Measurements from ENCODE around the gene MYOM1. TPM values are rescaled to one million over a fixed set of nuclear protein-coding genes. Genes with fewer than 3 reads are reported as not detected.
"Not testable (repeated sequence)": the region's sequence is repeated elsewhere in the genome, so short reads cannot be mapped to it uniquely, and the experiment has no call there.

Gene MYOM1
- total and polyA plus RNA-seq, 4 donors: 15.8 to 63.8 (median 26.4) TPM

DNA sequence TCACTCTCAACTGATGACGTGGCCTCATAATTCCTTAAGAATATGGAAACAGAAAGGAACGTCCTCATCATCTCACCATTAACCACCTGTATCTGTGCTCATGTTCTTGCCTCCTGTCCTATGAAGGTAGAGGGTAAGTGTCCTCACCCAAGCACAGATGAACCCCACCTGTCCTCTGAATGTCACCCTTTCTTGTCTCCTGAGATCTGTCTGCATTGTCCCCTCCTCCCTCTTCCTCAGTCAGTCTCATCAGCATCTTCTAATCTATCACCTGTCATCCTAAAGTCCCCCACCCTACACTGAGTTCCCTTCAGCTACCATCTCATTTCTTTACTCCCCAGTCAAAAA is 167.4 kb downstream of the MYOM1 start:
- Histone ChIP-seq H3K9me3 (ENCODE audit: control insufficient read depth, low read length) (no peaks in the 10 kb centered on the region), H3K27me3 (ENCODE audit: control insufficient read depth in 1 of 2, insufficient read depth in 2 of 2, low read length in 1 of 2) (no peaks in the 10 kb centered on the region), H3K27ac (ENCODE audit: low read depth in 1 of 2, low read length in 2 of 2) (no peak overlapping the region), H3K4me1 (ENCODE audit: control insufficient read depth in 1 of 2, insufficient read depth in 2 of 2, low read length in 2 of 2) (no peaks in the 10 kb centered on the region), H3K36me3 (ENCODE audit: control insufficient read depth in 1 of 2, insufficient read depth in 2 of 2, low read length in 1 of 2) (no peaks in the 10 kb centered on the region), H3K4me3 (ENCODE audit: low read length in 2 of 2) (no peak overlapping the region)
- DNase-seq: no peak
- intact Hi-C loops (cut with DNase I): no loop called here
- ATAC-seq (ENCODE audit: low FRiP score): no peak
- WGBS, 2 donors: 53 to 73% methylated on average over 2 of the region's 2 CpGs

- no peaks in the 10 kb centered on the region for H3K36me3 ChIP-seq (ENCODE audit: control insufficient read depth in 1 of 2, insufficient read depth in 2 of 2, low read length in 1 of 2)
- H3K27ac ChIP-seq (ENCODE audit: low read depth in 1 of 2, low read length in 2 of 2): no peak overlapping the region
- ATAC-seq (ENCODE audit: low FRiP score) (no peak), DNase-seq (no peak)
- H3K9me3 ChIP-seq (ENCODE audit: control insufficient read depth, low read length): no peaks in the 10 kb centered on the region
- H3K4me1 ChIP-seq (ENCODE audit: control insufficient read depth in 1 of 2, insufficient read depth in 2 of 2, low read length in 2 of 2): no peaks in the 10 kb centered on the region
- 89 to 92% methylated on average over 8 of the region's 8 CpGs for WGBS, 2 donors
- intact Hi-C loops (cut with DNase I): no loop called here
- no peaks in the 10 kb centered on the region for H3K27me3 ChIP-seq (ENCODE audit: control insufficient read depth in 1 of 2, insufficient read depth in 2 of 2, low read length in 1 of 2)
- H3K4me3 ChIP-seq (ENCODE audit: low read length in 2 of 2): no peak overlapping the region
Observed at GRCh38 chr18:3051718-3052410, 167.9 kb downstream of the MYOM1 start.

- H3K9me3 ChIP-seq (ENCODE audit: control insufficient read depth, low read length); ATAC-seq (ENCODE audit: low FRiP score); H3K27ac ChIP-seq (ENCODE audit: low read depth in 1 of 2, low read length in 2 of 2); H3K36me3 ChIP-seq (ENCODE audit: control insufficient read depth in 1 of 2, insufficient read depth in 2 of 2, low read length in 1 of 2); intact Hi-C loops (cut with DNase I); H3K4me1 ChIP-seq (ENCODE audit: control insufficient read depth in 1 of 2, insufficient read depth in 2 of 2, low read length in 2 of 2); H3K27me3 ChIP-seq (ENCODE audit: control insufficient read depth in 1 of 2, insufficient read depth in 2 of 2, low read length in 1 of 2); DNase-seq; H3K4me3 ChIP-seq (ENCODE audit: low read length in 2 of 2): not testable (repeated sequence)
- 89 to 92% methylated on average over 1 to 5 of the region's 8 CpGs for WGBS, 2 donors
Observed at GRCh38 chr18:3049897-3050454, 169.8 kb downstream of the MYOM1 start.

- Histone ChIP-seq H3K4me3 (ENCODE audit: low read length in 2 of 2) (no peak overlapping the region), H3K4me1 (ENCODE audit: control insufficient read depth in 1 of 2, insufficient read depth in 2 of 2, low read length in 2 of 2) (no peaks in the 10 kb centered on the region), H3K36me3 (ENCODE audit: control insufficient read depth in 1 of 2, insufficient read depth in 2 of 2, low read length in 1 of 2) (no peaks in the 10 kb centered on the region), H3K27ac (ENCODE audit: low read depth in 1 of 2, low read length in 2 of 2) (no peak overlapping the region), H3K27me3 (ENCODE audit: control insufficient read depth in 1 of 2, insufficient read depth in 2 of 2, low read length in 1 of 2) (no peaks in the 10 kb centered on the region), H3K9me3 (ENCODE audit: control insufficient read depth, low read length) (no peaks in the 10 kb centered on the region)
- intact Hi-C loops (cut with DNase I): no loop called here
- DNase-seq (no peak), ATAC-seq (ENCODE audit: low FRiP score) (no peak)
- 95 to 99% methylated on average over 3 of the region's 3 CpGs for WGBS, 2 donors
Observed at GRCh38 chr18:3048820-3049349, 170.9 kb downstream of the MYOM1 start.

DNA sequence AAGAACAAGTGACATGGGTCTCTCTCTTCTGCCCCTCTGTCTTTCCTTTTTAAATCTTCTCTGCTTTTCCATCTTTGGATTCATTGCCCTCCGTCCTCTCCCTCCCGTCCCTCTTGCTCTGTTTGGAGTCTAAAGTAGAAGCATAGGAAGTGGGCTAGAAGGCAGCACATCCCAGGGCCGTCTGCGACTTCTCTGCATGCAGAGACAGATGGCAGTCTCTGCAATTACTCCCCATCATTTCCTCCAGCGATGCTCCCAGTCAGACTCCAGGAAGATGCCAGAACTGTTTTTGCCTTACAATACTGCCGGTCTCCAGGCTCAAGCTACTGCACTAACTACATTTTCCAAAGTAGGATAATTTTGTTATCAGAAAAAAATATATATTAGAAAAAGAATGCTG is 171.6 kb downstream of the MYOM1 start:
- Histone ChIP-seq H3K9me3 (ENCODE audit: control insufficient read depth, low read length) (no peaks in the 10 kb centered on the region), H3K4me3 (ENCODE audit: low read length in 2 of 2) (no peak overlapping the region), H3K27me3 (ENCODE audit: control insufficient read depth in 1 of 2, insufficient read depth in 2 of 2, low read length in 1 of 2) (no peaks in the 10 kb centered on the region), H3K27ac (ENCODE audit: low read depth in 1 of 2, low read length in 2 of 2) (no peak overlapping the region), H3K4me1 (ENCODE audit: control insufficient read depth in 1 of 2, insufficient read depth in 2 of 2, low read length in 2 of 2) (no peaks in the 10 kb centered on the region), H3K36me3 (ENCODE audit: control insufficient read depth in 1 of 2, insufficient read depth in 2 of 2, low read length in 1 of 2) (no peaks in the 10 kb centered on the region)
- WGBS, 2 donors: 56 to 64% methylated on average over 6 of the region's 6 CpGs
- intact Hi-C loops (cut with DNase I): no loop called here
- ATAC-seq (ENCODE audit: low FRiP score): no peak
- DNase-seq: no peak

DNA sequence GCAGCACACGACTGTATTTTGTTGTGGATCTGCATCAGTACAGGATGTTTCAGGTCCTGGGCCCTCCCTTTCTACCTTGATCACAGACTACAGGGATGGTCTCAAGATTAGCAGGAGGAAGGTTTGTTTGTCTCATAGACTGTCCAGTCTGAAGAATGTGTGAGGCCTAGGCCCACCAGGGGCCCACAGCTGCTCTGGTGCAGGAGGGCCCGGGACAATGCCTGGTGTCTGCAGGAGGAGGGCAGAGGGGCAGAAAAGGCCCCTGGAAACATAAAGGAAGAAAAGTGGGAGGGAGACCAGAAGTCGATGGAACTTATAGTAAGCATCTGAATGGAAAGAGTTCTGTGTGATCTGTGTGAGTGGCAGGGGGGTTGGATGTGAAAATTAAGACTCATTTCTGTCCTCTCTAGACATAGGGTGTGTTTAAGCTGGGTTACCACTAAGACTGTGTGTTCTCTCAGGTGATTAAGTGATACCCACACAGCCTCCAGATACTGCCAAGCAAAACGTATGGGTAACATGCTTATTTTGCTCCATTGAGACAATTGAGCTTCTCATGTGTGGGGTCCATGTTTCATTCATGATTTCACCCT is 173.5 kb downstream of the MYOM1 start:
- DNase-seq (no peak), ATAC-seq (ENCODE audit: low FRiP score) (no peak)
- H3K4me3 ChIP-seq (ENCODE audit: low read length in 2 of 2): no peak overlapping the region
- no peaks in the 10 kb centered on the region for H3K36me3 ChIP-seq (ENCODE audit: control insufficient read depth in 1 of 2, insufficient read depth in 2 of 2, low read length in 1 of 2)
- H3K9me3 ChIP-seq (ENCODE audit: control insufficient read depth, low read length): no peaks in the 10 kb centered on the region
- no peaks in the 10 kb centered on the region for H3K27me3 ChIP-seq (ENCODE audit: control insufficient read depth in 1 of 2, insufficient read depth in 2 of 2, low read length in 1 of 2)
- H3K27ac ChIP-seq (ENCODE audit: low read depth in 1 of 2, low read length in 2 of 2): no peak overlapping the region
- no peaks in the 10 kb centered on the region for H3K4me1 ChIP-seq (ENCODE audit: control insufficient read depth in 1 of 2, insufficient read depth in 2 of 2, low read length in 2 of 2)
- intact Hi-C loops (cut with DNase I): no loop called here
- WGBS, 2 donors: 85 to 87% methylated on average over 4 of the region's 4 CpGs

GRCh38 chr18:3044931-3045698 is 174.7 kb downstream of the MYOM1 start:
- Histone ChIP-seq H3K4me3 (ENCODE audit: low read length in 2 of 2) (no peak overlapping the region), H3K36me3 (ENCODE audit: control insufficient read depth in 1 of 2, insufficient read depth in 2 of 2, low read length in 1 of 2) (no peaks in the 10 kb centered on the region), H3K4me1 (ENCODE audit: control insufficient read depth in 1 of 2, insufficient read depth in 2 of 2, low read length in 2 of 2) (no peaks in the 10 kb centered on the region), H3K27ac (ENCODE audit: low read depth in 1 of 2, low read length in 2 of 2) (no peak overlapping the region), H3K27me3 (ENCODE audit: control insufficient read depth in 1 of 2, insufficient read depth in 2 of 2, low read length in 1 of 2) (no peaks in the 10 kb centered on the region), H3K9me3 (ENCODE audit: control insufficient read depth, low read length) (no peaks in the 10 kb centered on the region)
- intact Hi-C loops (cut with DNase I): no loop called here
- 41 to 50% methylated on average over 12 of the region's 12 CpGs for WGBS, 2 donors
- DNase-seq (peak in 1 of 2 donors; percentile 67), ATAC-seq (ENCODE audit: low FRiP score) (no peak)

DNA sequence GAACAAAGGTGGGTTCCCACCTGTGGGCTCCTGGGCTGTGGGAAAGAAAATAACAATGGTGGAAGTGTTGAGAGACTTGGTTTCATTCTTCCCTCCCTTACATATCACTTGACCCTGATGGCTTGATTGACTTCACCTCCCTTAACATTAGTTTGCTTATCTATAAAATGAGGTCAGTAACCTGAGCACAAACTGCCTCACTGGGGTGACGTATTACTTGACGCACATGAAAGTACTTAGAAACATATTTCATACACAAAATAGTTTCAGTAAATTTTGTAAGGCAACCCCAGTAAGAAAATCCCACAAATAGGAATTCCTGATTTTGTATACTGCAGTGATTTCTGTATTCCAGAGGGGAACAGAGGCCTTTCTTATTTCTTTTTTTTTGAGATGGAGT is 177.4 kb downstream of the MYOM1 start:
- 86 to 93% methylated on average over 2 of the region's 2 CpGs for WGBS, 2 donors
- intact Hi-C loops (cut with DNase I): no loop called here
- no peak for ATAC-seq (ENCODE audit: low FRiP score)

More for the DNA sequence above, 177.4 kb downstream of the MYOM1 start:
- Histone ChIP-seq H3K4me3 (ENCODE audit: low read length in 2 of 2) (no peak overlapping the region), H3K27ac (ENCODE audit: low read depth in 1 of 2, low read length in 2 of 2) (no peak overlapping the region), H3K4me1 (ENCODE audit: control insufficient read depth in 1 of 2, insufficient read depth in 2 of 2, low read length in 2 of 2) (no peaks in the 10 kb centered on the region), H3K27me3 (ENCODE audit: control insufficient read depth in 1 of 2, insufficient read depth in 2 of 2, low read length in 1 of 2) (no peaks in the 10 kb centered on the region), H3K36me3 (ENCODE audit: control insufficient read depth in 1 of 2, insufficient read depth in 2 of 2, low read length in 1 of 2) (no peaks in the 10 kb centered on the region), H3K9me3 (ENCODE audit: control insufficient read depth, low read length) (no peaks in the 10 kb centered on the region)
- no peak for DNase-seq

Data from aorta (tissue), 5 donors.